Femur (tissue), 1 donor: ENCODE data around the gene CAV3.

Experiments used
- DNase-seq: peaks from one replicate; pipeline ENCODE4 v3.0.0-alpha.2; 2017

CAV3 gene

DNA sequence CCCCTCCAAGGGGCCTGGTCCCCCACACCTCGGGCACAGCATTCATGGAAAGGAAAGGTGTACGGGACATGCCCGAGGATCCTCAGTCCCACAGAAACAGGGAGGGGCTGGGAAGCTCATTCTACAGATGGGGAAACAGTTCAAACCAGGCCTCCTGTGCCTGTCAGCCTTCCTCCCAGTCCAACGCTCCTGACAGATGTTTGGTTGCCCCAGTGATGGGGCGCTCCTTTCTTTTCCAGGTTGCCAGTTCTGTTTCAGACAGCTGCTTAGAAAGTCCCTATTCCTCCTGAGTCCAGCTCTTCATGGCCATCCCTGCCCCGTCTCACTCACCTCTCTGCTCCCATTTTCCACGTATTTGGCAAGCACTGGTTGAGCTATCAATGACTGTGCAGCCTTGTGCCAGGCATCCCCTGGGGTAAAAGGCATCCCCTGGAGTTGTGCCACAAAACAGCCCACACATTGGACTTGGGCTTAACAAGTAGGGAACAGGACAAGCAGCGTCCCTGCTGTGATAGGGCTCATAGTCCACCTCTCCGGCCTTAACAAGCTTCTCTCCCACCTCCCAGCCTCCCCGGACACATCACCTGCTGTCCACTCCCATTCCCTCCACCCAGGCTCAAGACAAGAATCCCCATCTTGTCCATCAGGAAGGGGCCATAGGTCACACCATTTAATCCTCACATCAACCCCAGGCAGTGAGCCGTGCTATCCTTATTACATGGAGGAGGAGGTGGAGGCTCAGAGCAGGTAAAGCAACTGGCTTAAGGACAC lies 29.2 kb downstream of the CAV3 start:
- DNase-seq = no peak

DNA sequence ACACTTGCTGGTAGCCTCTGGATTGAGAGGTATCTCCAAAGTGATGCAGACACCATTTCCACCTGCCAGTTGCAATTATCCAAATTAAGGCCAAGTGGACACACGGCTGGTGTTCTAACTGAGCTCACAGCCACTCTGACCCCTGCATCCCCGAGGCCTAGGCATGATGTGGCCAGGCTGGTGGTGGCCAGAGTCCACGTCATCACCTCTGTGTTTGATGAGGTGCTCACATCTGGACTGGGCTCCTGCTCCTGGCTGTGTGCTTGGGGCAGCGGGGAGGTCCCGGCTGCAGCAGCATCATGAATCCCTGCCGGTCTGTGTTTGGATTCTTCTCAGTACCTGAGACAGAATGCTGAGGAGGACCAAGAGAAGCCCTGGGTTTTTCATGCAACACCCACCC lies 30.9 kb downstream of the CAV3 start:
- no peak for DNase-seq

DNA sequence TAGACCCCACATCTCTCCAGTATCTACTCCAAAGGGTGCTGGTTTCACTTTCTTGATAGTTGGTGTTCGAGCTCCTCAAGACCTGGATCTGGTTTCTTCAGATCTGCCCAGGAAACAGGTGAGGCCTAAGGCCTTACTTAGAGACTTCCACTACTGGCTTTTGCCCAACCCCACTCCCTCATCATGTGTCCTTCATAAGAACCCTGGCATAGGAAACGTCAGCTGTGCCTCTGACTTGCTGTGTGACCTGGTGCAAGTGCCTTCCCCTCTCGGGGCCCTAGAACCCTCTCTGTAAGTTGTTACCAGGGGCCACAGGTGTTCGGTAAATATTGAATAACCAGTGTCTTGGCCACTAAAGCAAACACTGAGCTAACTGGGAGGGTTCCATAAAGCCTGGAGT lies 31.9 kb downstream of the CAV3 start:
- no peak for DNase-seq

DNA sequence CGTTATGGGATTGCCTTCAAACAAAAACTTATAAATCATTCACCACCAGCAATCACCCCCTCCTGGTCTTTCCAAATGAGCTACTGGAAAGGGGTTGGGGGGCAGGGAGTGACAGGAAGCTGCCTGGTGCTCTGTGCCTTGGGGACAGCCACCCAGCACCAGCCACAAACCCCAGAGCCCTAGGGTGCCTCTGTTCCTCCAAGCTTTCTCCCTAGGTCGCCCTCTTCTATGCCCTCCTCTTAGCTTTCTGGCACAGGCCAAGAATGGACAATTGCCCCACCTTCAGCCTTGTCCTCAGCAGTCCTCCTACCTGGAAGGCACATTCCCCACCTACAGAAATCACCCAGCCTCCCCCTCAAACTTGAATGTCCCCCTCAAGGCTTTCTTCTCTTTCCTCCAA lies 32.5 kb downstream of the CAV3 start:
- no peak for DNase-seq

DNA sequence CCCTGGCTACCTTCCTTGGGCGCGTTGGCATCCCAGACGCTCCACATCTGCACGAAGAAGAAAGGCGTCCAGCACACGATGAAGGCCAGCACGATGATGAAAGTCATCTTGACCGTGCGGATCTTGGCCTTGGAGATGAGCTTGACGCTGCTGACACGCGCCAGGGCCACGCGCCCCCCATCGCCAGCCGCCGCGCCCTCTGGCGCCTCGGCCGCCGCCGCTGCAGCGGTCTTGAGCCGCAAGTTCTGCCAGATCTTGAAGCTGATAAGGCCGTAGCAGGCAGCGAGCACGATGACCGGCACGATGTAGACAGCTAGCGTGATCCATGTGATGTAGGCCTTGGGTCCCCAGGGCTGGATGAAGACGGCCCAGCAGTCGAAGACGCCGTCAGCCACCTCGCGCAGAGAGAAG lies 33.7 kb downstream of the CAV3 start:
- DNase-seq = no peak

DNA sequence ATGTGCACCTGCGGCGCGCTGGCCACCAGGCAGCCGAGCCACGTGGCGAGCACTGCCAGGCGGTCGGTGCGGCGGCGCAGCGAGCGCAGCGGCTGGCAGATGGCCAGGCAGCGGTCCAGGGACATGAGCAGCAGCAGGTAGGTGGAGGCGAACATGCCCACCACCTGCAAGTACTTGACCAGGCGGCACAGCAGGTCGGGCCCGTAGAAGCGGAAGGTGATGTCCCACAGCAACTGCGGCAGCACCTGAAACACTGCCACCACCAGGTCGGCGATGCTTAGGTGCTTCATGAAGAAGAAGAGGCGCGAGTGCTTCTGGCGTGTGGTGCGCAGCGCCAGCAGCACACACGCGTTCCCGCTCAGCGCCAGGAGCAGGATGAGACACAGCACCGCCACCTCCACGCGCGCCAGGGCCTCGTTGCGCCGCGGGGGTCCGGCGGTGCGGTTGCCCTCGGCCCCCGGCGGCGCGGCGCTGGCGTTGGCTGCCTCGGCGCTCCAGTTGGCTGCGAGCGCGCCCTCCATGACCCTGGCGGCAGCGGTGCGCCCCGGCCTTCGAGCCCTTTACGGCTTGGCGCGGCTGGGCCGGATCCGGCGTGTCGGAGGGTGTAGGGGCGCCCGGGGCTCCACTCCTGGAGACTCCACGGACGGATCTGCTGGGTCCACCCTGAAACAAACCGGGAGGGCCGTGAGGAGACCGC lies 34.2 kb downstream of the CAV3 start:
- DNase-seq = no peak

DNA sequence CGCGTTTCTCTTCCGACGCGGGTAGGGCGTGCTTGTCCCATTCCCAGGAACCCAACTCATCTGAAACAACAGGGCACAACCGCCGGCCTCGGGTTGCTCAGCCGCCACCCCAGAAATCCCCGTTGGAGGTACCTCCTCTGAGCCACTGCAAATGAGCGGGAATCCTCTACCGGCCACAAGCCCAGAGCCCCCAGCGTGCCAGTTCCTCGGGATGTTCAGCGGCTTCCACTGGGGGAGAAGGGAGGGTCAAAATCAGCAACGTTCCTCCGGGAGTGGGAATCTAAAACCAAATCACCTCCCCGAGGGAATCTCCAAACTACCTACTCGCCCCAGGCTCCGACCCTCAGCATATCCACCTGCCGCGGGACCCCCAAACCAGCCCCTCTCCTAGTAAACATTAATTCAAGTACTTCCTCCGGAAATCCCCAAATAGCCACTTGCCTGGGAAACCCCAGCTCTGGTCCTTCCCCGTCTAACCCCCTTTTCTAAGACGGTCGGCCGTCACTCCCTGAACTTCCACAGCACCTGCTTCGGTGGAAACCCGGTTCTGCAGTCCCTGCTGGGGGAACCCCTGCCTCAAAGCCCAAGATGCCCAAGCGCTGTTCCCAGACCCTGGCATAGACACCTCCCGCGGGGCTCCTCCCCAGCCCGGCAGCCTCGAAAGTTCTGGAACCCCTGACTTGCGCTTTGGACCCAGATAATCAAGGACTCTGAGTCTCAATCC lies 34.9 kb downstream of the CAV3 start:
- DNase-seq = no peak

DNA sequence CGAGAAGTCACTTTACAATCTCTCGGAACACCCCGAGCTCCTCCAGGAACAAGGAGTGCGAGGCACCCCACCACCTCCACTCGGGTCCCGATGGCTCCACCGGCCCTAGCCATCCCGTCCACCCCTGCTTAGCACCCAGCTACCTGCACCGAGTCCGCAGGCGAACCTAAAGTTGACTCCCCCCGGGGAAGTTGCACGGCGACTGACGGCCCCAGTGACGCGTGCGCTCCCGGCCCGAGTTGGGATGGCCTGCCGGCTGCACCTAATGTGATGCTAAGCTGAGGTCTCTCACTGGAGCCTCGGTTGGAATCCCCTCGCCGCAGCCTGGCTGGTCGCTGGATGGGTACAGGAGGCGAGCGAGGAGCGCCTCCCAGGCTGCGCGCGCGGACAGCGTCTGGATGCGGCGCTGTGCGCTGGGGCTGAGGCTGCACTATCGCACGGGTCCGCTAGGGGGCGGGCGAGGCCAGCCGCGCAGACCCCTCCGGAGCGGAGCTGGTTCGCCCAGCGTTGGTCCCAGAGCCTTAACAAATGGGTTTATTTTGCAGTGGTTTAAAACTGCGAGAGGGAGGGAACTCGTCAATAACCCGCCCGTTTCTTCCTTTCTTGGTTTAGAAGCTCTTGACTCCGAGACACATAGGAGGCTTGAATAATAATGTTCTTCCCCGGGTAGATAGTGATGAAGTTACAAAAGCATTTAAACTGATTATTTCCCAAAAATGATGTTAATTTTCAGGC lies 35.7 kb downstream of the CAV3 start, which contains the start of gene OXTR:
Gene OXTR (minus strand): TSS at position 526 of the 735 bp plus-strand sequence. CDS start 1,426 bp downstream, outside the sequence.
- peak; percentile 77 for DNase-seq

DNA sequence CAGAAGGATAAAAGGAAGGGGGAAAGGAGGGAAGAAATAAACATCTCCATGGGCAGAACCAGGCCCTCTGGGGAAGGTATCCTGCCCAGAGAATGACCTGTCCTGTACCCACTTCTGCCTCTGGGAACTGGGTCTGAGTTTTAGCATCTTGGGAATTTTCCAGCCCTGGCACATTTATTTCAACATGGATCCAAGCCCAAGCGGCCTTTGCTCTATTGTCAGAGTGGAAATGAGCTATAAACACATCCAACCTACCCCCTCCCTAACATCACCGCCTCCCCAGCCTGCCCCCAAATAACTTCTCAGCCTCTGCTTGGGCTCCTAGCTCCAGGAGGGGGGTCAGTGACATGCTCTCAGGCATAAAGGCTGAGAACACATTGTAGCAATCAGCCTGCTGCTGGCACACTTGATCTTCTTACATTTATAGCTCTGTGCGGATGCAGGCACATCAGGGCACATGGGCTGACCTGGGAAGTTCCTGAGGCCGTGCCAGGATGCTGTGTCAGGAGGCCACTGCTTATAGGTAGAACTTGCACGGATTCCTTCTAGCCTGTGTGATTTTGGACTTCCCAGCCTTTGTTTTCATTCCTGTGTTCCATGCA lies 40.4 kb downstream of the CAV3 start:
- no peak for DNase-seq

DNA sequence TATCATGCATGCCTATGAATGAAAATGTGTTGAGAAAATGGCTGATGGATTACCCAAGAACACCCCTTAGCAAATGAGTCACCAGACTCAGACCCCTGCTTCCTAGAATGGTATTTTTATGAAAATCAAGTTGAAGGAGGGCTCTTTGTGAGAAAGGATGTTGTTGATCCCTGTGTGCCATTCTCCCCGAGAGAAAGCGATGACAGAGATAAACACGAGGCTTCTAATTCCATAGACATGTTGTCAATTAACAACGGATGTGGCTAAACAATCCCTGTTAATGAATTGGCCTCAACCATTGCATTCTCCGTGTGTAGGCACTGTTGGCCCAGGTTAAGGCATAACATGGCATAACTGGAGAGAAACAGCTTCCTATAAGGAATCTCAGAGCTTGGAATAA lies 41.6 kb downstream of the CAV3 start:
- DNase-seq = no peak

DNA sequence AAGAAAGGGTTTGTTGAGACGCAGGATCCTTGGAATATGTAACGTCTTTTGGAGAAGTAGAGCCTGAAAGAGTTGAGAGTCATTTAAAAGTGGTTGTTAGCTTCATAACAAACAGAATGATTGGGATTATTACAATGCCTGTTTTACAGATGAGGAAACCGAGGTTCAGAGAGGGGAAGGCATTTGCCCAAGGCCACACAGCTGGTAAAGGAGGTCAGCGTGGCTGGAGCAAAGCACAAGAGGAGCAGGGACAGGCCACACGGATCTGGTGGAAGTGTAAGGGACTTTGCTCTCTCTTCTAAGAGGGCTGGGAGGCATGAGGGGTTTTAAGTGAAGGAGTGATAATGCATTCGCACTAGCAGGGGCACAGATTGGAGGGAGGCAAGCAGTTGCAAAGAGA lies 42.0 kb downstream of the CAV3 start:
- DNase-seq = no peak

DNA sequence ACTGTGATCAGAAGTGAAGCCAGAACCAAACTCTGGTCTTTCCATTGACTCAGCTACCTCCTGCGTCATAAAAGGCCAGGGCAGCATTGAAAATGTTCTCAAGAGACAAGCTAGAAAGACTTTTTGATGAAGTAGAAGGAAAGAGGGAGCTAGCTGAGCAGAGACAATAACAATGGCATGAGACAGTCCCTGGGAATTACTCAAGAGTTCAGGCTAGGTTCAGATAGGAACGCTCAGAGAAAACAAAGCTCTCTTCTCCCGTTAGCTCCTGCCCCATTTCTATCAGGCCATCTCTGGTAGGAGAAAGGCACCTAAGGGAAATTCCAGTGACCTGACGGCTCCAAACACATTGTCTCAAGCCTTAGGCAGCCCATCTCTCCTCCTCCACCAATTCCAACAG lies 42.8 kb downstream of the CAV3 start:
- DNase-seq = no peak

DNA sequence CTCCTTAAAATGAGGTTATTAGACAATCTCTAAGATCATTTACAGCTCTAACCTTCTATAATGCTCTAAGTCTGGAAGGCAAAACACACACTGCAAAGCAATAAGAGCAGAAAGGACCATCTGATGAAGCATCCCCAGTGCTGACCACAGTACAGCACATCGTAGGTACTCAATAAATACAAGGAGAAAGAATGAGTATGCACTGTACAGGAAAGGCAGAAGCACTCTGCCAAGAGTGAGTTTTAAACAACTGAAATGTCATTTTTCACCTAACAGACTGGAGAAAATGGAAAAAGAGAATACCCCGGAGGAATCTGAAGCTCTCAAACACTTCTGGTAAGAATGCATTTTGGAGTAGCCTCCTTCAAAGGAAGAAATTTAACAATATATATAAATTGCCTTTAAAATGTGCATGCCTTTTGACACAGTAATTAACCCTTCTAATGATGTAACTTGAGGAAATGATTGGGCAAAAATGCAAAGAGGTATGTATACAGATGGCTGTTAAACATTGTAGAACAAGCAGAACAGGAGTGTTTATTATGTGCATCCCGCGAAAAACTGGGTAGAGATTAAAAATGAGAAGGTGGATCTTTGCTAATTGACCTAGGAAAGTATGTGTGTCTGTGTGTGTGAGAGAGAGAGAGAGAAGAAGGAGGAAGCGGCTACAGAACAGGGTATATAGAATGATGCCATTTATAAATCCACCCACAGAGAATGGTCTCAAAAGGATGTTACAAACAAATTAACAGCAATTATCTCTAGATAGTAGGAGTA lies 43.8 kb downstream of the CAV3 start:
- DNase-seq = no peak

DNA sequence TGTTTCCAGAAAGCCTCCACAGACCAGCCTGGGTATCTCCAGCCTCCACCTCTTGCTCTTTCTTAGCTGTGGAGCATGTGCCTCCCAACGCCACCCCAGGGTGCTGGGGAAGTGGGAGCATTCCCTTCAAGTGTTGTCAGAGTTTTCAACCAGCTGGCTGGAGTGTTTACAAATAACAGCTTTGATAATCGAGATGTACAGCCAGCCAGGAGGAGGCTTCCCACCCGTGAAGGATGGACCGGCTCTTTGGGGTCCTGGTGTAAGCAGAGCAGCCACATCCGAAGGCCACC lies 44.3 kb downstream of the CAV3 start:
- DNase-seq = no peak

DNA sequence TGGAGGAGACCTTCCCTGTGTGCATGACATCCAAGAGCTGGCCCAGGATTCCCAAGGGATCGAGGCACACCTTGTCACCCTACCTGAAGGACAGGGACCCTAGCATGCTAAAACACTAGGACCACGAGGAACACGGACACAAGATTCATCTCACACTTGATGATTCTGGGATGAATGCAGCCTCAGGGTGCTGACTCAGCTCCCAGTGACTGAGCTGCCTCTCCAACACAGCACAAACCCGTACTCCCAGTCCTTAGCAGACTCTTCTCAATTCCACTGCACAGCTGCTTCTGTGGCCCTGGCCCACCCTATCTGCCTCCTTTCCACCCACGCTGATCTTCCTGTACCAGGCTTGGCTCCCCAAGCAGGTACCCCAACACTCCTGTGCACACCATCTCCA lies 44.9 kb downstream of the CAV3 start:
- no peak for DNase-seq

DNA sequence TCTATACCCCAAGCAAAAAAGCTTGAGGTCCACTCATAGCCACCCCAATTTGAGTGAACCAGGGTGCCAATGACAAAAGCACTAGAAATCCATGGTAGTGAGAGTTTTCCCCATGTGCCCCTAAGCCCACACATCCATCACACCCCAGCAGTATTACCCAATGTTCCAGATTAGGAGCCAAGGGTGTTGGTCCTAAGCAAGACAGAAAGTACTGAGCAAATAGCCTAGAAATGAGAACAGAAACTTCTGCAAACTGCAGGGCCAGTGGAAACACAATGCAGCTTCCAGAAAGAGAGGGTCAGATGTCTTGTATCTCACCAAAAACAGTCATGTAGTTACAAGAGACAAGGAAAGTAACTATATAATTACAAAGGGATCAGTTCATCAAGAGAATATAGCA lies 46.7 kb downstream of the CAV3 start:
- DNase-seq = no peak

DNA sequence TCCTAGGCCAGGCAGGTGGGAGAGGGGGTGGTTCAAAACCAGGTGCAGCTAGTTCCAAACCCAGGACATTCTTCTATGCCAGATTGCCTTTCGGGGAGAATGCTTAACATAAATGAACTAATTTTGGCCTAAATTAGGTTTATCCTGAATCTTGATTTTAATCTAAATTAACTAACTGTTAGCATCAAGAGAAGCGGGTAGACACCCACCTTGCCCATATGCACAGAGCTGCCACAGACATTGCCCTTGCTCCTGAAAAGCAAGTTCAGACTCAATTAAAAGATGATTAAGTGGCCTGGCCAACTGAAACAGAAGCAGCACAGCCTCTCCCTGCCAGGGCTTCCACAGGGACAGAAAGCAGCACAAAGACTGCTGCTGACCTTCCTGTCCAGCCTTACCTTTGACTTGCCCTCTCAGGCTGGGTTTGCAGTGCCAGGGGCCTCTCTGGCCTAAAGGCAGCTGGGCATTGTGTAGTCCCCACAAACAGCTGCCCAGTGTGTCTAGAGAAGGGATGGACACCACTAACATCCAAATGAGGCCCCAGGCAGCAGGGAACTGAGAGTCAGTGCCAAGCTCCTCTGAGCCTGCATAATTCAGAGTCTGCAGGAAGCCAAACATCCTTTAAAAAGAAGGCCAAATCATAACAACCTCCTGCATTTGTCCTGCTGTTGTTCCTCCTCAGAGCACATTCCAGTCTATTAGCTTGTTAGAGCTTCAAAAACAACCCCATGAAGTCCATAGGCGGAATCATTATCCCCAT lies 51.3 kb downstream of the CAV3 start:
- DNase-seq = no peak

DNA sequence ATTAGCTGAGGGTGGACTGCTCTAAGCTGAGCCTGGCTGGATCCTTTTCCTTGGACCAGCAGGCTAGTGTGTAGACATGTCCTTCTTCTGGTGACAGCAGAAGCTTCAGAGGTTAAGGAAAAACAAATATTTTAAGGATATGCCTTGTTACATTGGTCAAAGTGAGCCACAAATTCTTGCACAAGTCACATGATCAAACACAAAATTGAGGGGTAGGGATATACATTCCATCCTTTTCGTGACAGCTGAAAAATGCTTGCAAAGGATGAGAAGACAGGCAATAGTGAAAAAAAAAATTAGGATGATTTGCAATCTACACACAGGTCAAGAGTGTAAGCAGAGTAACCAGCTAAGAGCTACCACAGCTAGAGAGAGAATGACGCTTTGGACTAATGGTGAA lies 56.9 kb downstream of the CAV3 start:
- no peak for DNase-seq

DNA sequence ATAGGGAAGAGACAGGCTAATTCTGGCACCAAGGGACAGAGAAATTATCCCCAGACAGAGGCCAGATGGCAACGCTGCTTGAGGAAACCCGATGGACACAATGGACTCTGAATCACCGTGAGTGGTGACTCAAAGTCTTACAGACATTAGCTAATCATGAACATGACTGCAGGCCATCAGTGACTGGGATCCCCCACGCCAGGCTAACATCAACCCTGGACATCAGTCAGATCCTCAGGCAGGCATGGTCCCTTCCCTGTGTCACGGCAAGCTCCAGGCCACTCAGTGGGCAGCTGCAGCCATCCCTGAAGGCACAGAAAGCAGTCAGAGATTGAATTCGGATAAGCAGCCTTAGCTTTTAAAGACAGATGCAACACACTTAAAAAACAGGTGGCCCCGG lies 59.6 kb downstream of the CAV3 start:
- DNase-seq = no peak

DNA sequence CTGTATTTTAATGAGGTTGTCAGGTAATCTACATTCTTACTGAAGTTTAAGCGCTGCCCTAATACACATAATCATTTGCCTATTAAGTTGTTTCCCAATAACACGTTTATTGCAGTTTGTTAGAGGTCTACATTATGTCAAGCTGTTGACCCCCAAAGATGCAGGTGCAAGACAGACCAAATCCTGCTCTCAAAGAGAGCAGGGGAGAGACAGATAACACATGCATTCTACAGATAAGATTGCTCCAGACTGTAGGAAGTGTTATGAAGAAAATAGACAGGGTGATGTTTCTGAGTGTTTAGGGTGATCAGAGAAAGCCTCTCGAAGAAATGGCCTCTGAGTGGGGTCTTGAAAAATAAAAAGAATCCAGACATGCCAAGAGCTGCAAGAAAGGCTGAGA lies 60.6 kb downstream of the CAV3 start:
- no peak for DNase-seq
